ENCODE measurements around the gene MCM9.
"Not testable (repeated sequence)": the region's sequence is repeated elsewhere in the genome, so short reads cannot be mapped to it uniquely, and the experiment has no call there.

The MCM9 gene

GRCh38 chr6:118772886-118773285, 162.1 kb downstream of the MCM9 start:
- DNase-seq (ENCODE audit: low spot score) = no peak
- ChIA-PET POLR2A (ENCODE audit: low non-redundant PET) (no interaction called here), CTCF (no interaction called here)
- no peak overlapping the region for H3K27ac ChIP-seq
- no peak for TF ChIP-seq CTCF (conservative IDR thresholded peaks at IDR 0.05; ENCODE audit: low read depth)

GRCh38 chr6:118771253-118771652, 163.7 kb downstream of the MCM9 start:
- no peak for TF ChIP-seq CTCF (conservative IDR thresholded peaks at IDR 0.05; ENCODE audit: low read depth)
- ChIA-PET POLR2A (ENCODE audit: low non-redundant PET) (no interaction called here), CTCF (interaction anchor here (0.8 kb wide), 1 partner anchor 56 kb away, joined by 5 read pairs; no protein-coding TSS in a partner anchor)
- no peak for DNase-seq (ENCODE audit: low spot score)
- H3K27ac ChIP-seq = no peak overlapping the region

- no peak overlapping the region for H3K27ac ChIP-seq
- no peak for DNase-seq (ENCODE audit: low spot score)
- CTCF ChIA-PET = interaction anchor here (0.8 kb wide), 1 partner anchor 56 kb away, joined by 5 read pairs; no protein-coding TSS in a partner anchor
- POLR2A ChIA-PET (ENCODE audit: low non-redundant PET) = no interaction called here
- no peak for TF ChIP-seq CTCF (conservative IDR thresholded peaks at IDR 0.05; ENCODE audit: low read depth)
Observed at GRCh38 chr6:118770835-118771234, 164.1 kb downstream of the MCM9 start.

GRCh38 chr6:118770112-118770788, 164.7 kb downstream of the MCM9 start:
- CTCF ChIA-PET = no interaction called here
- no peak for DNase-seq (ENCODE audit: low spot score)
- H3K27ac ChIP-seq = no peak overlapping the region
- POLR2A ChIA-PET (ENCODE audit: low non-redundant PET) = no interaction called here
- TF ChIP-seq CTCF (conservative IDR thresholded peaks at IDR 0.05; ENCODE audit: low read depth) = no peak

GRCh38 chr6:118768904-118769325, 166.0 kb downstream of the MCM9 start:
- DNase-seq (ENCODE audit: low spot score) = no peak
- no peak overlapping the region for H3K27ac ChIP-seq
- POLR2A ChIA-PET (ENCODE audit: low non-redundant PET) = no interaction called here
- CTCF ChIA-PET = no interaction called here
- no peak for TF ChIP-seq CTCF (conservative IDR thresholded peaks at IDR 0.05; ENCODE audit: low read depth)

GRCh38 chr6:118768441-118768840, 166.5 kb downstream of the MCM9 start:
- DNase-seq (ENCODE audit: low spot score) = no peak
- TF ChIP-seq CTCF (conservative IDR thresholded peaks at IDR 0.05; ENCODE audit: low read depth) = no peak
- ChIA-PET POLR2A (ENCODE audit: low non-redundant PET) (no interaction called here), CTCF (no interaction called here)
- H3K27ac ChIP-seq = no peak overlapping the region

GRCh38 chr6:118765316-118765715, 169.6 kb downstream of the MCM9 start:
- H3K27ac ChIP-seq; CTCF ChIA-PET; DNase-seq (ENCODE audit: low spot score); POLR2A ChIA-PET (ENCODE audit: low non-redundant PET): not testable (repeated sequence)
